Astrocyte (in vitro differentiated cells and primary cell): ENCODE data around the gene CAP1. TPM values are rescaled to one million over a fixed set of nuclear protein-coding genes. Genes with fewer than 3 reads are reported as not detected.

Source experiments
- DNase-seq: peaks from one replicate; pipeline ENCODE4 v3.0.0-alpha.2; 2010; ENCODE audit warnings: low read depth
- FAIRE-seq: peaks from 2 replicates; lab custom pipeline; 2011; peaks lifted over from hg19 to GRCh38; lab: Jason Lieb, UNC
- H2AFZ ChIP-seq: 2 replicates; pipeline ENCODE4 v1.6.0; 2012; ENCODE audit warnings: low read depth, low read length, inconsistent platforms
- H3K27ac ChIP-seq: 2 replicates; pipeline ENCODE4 v1.5.1; 2011; ENCODE audit warnings: low read depth, low read length, inconsistent platforms
- H3K27me3 ChIP-seq: 2 replicates; pipeline ENCODE4 v1.6.0; 2011; ENCODE audit warnings: low read length, inconsistent platforms; ENCODE audit not compliant: insufficient read depth
- H3K36me3 ChIP-seq: 2 replicates; pipeline ENCODE4 v1.5.1; 2011; ENCODE audit warnings: low read length, inconsistent platforms; ENCODE audit not compliant: insufficient read depth
- H3K4me1 ChIP-seq: 2 replicates; pipeline ENCODE4 v1.5.1; 2011; ENCODE audit warnings: low read length, inconsistent platforms; ENCODE audit not compliant: insufficient read depth
- H3K4me2 ChIP-seq: 2 replicates; pipeline ENCODE4 v1.6.0; 2012; ENCODE audit warnings: low read length, inconsistent platforms
- H3K4me3 ChIP-seq: 2 replicates; pipeline ENCODE4 v1.5.1; 2011; ENCODE audit warnings: low read depth, mild to moderate bottlenecking, low read length, inconsistent platforms; ENCODE audit not compliant: insufficient read depth
- H3K79me2 ChIP-seq: 2 replicates; pipeline ENCODE4 v1.6.0; 2012; ENCODE audit warnings: mild to moderate bottlenecking, low read length, inconsistent platforms; ENCODE audit not compliant: insufficient read depth
- H3K9ac ChIP-seq: 2 replicates; pipeline ENCODE4 v1.6.0; 2012; ENCODE audit warnings: mild to moderate bottlenecking, low read length, inconsistent platforms
- H3K9me3 ChIP-seq: 2 replicates; pipeline ENCODE4 v1.5.1; 2012; ENCODE audit warnings: low read depth, mild to moderate bottlenecking, low read length, inconsistent platforms; ENCODE audit not compliant: insufficient read depth
- H4K20me1 ChIP-seq: 2 replicates; pipeline ENCODE4 v1.6.0; 2012; ENCODE audit warnings: low read length, inconsistent platforms; ENCODE audit not compliant: insufficient read depth
- H3K27ac Mint-ChIP-seq: one replicate; pipeline ENCODE4 v1.8.0; 2021; ENCODE audit warnings: mild to moderate bottlenecking, mixed read lengths; ENCODE audit not compliant: unreplicated experiment
- H3K27me3 Mint-ChIP-seq: one replicate; pipeline ENCODE4 v1.8.0; 2021; ENCODE audit warnings: low read depth, mixed read lengths; ENCODE audit not compliant: unreplicated experiment
- H3K36me3 Mint-ChIP-seq: one replicate; pipeline ENCODE4 v1.8.0; 2021; ENCODE audit warnings: low read depth, mixed read lengths; ENCODE audit not compliant: unreplicated experiment
- H3K4me1 Mint-ChIP-seq: one replicate; pipeline ENCODE4 v1.8.0; 2021; ENCODE audit warnings: low read depth, mixed read lengths; ENCODE audit not compliant: unreplicated experiment
- H3K4me3 Mint-ChIP-seq: one replicate; pipeline ENCODE4 v1.8.0; 2021; ENCODE audit warnings: mild to moderate bottlenecking, moderate library complexity, mixed read lengths; ENCODE audit not compliant: unreplicated experiment
- H3K9me3 Mint-ChIP-seq: one replicate; pipeline ENCODE4 v1.8.0; 2021; ENCODE audit warnings: mild to moderate bottlenecking, mixed read lengths; ENCODE audit not compliant: unreplicated experiment
- EZH2 ChIP-seq: IDR thresholded peaks from 2 replicates; pipeline ENCODE4 v1.6.1; 2012; ENCODE audit warnings: mild to moderate bottlenecking, low read length, inconsistent platforms; ENCODE audit not compliant: insufficient read depth
- total RNA-seq: library from RNA; stranded (reverse); gene quantifications from 2 replicates; pipeline ENCODE4 v1.2.1, GENCODE V29; 2021
- TF ChIP-seq, protein P1 (sequence below): IDR thresholded peaks from 2 replicates; pipeline ENCODE4 v1.5.1; 2011; ENCODE audit warnings: low read depth, mild to moderate bottlenecking, inconsistent platforms, low read length, moderate library complexity; ENCODE audit not compliant: insufficient read depth

The CAP1 gene
- total RNA-seq, 1 donor from 2014 or later = 930 TPM

DNA sequence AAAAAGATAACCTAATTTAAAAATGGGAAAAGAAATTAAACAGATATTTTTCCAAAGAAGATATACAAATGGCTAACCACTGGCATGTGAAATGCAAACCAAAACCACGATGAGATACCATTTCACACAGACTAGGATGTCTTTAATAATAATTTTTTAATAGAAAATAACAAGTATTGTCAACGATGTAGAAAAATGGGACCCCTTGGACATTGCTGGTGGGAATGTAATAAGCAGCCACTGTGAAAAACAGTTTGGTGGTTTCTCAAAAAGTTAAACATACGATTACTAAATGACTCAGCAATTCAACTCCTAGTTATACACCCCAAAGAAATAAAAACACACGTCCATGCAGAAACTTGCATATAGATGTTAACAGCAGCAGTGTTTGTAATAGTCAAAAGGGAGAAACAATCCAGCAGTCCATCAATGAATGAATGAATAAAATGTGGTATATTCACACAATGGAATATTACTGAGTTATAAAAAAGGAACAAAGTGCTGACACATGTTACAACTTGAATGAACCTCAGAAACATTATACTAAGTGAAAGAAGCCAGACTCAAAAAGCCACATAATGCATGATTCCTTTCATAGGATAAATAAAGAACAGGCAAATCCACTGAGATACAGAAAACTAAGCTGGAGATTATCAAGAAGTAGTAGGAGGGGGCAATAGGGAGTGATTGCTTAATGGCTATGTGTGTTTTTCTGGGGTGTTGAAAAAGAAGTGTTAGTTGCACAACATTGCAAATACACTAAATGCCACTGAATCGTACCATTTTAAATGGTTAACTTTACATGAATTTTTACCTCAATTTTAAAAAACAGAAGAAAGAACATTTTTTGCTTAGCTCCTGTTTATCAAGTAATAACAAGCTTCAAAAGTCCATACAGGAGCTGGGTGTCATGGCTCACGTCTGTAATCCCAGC, 52.4 kb downstream of the CAP1 start:
- no peaks in the 10 kb centered on the region for H3K27me3 ChIP-seq
- no peak for DNase-seq
- H3K4me2 ChIP-seq = no peak overlapping the region
- H4K20me1 ChIP-seq = peaks cover 7% of the 10 kb centered on the region
- Mint-ChIP-seq H3K36me3 (peaks cover 10% of the 10 kb centered on the region), H3K27ac (peak overlapping the region; percentile 8), H3K4me3 (peak overlapping the region; percentile 42), H3K9me3 (no peaks in the 10 kb centered on the region), H3K27me3 (no peaks in the 10 kb centered on the region), H3K4me1 (peaks cover 26% of the 10 kb centered on the region)
- TF ChIP-seq, protein P1, sequence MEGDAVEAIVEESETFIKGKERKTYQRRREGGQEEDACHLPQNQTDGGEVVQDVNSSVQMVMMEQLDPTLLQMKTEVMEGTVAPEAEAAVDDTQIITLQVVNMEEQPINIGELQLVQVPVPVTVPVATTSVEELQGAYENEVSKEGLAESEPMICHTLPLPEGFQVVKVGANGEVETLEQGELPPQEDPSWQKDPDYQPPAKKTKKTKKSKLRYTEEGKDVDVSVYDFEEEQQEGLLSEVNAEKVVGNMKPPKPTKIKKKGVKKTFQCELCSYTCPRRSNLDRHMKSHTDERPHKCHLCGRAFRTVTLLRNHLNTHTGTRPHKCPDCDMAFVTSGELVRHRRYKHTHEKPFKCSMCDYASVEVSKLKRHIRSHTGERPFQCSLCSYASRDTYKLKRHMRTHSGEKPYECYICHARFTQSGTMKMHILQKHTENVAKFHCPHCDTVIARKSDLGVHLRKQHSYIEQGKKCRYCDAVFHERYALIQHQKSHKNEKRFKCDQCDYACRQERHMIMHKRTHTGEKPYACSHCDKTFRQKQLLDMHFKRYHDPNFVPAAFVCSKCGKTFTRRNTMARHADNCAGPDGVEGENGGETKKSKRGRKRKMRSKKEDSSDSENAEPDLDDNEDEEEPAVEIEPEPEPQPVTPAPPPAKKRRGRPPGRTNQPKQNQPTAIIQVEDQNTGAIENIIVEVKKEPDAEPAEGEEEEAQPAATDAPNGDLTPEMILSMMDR = no peak
- TF ChIP-seq EZH2 = no peak
- no peaks in the 10 kb centered on the region for H3K4me1 ChIP-seq
- H3K4me3 ChIP-seq = no peak overlapping the region
- no peak overlapping the region for H2AFZ ChIP-seq
- FAIRE-seq = no peak
- no peaks in the 10 kb centered on the region for H3K9me3 ChIP-seq
- peaks cover 23% of the 10 kb centered on the region for H3K36me3 ChIP-seq
- no peak overlapping the region for H3K27ac ChIP-seq
- no peak overlapping the region for H3K9ac ChIP-seq
- H3K79me2 ChIP-seq = peaks cover 26% of the 10 kb centered on the region

DNA sequence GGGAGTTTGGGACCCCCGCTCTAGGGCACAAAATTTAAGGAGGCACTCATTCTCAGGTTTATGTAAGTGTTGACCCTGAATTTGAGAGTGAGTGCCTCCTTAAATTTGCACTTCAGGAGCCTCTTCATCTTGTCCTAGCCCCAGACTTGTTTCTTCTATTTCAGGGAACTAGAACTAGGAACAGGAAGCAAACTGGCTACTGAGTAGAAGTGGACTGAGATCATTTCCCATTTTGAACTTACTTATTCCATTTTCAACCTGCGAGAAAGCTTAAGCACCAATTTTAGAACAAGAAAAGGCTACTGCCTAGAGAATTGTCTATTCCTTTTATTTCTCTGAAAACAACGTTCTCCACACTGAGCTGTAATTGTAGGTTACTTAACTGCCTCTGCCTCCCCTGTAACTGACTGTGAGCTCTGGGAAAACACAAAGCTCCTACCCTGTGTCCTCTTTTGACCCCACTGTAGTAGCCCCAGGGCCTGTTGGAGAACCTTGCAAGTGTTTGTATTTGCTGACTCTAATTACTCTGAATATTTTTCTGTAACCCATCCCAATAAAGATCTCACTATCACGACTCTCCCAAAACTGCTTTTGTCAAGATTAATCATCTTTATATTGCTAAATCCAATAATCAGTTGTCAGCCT, 54.1 kb downstream of the CAP1 start:
- H4K20me1 ChIP-seq = peaks cover 7% of the 10 kb centered on the region
- no peak overlapping the region for H2AFZ ChIP-seq
- no peak for TF ChIP-seq EZH2
- TF ChIP-seq, protein P1 = no peak
- peaks cover 1% of the 10 kb centered on the region for H3K27me3 Mint-ChIP-seq
- H3K4me3 ChIP-seq = no peak overlapping the region
- peaks cover 26% of the 10 kb centered on the region for H3K79me2 ChIP-seq
- H3K4me1 ChIP-seq = no peaks in the 10 kb centered on the region
- H3K27me3 ChIP-seq = no peaks in the 10 kb centered on the region
- no peaks in the 10 kb centered on the region for H3K9me3 ChIP-seq
- no peak overlapping the region for H3K4me2 ChIP-seq
- no peaks in the 10 kb centered on the region for H3K9me3 Mint-ChIP-seq
- no peak overlapping the region for H3K4me3 Mint-ChIP-seq
- no peak for DNase-seq
- no peak overlapping the region for H3K9ac ChIP-seq
- H3K27ac Mint-ChIP-seq = no peak overlapping the region
- peaks cover 26% of the 10 kb centered on the region for H3K4me1 Mint-ChIP-seq
- no peak for FAIRE-seq
- peaks cover 7% of the 10 kb centered on the region for H3K36me3 Mint-ChIP-seq
- no peak overlapping the region for H3K27ac ChIP-seq
- peaks cover 17% of the 10 kb centered on the region for H3K36me3 ChIP-seq
